Central memory CD4-positive, alpha-beta T cell (primary cell): ENCODE measurements around the gene GPR39.
"Not testable (repeated sequence)": the region's sequence is repeated elsewhere in the genome, so short reads cannot be mapped to it uniquely, and the experiment has no call there.

Experiments used
- DNase-seq: peaks from one replicate; pipeline ENCODE4 v3.0.0; 2022
- total RNA-seq, 3 experiments: gene quantifications; one replicate each; lab custom pipeline; 2026; lab: John Stamatoyannopoulos, UW

Gene GPR39
- 0 reads per million in 3 experiments for total RNA-seq

GRCh38 chr2:132416723-132417395 is at the start of gene GPR39:
TSS of gene GPR39 (plus strand) at chr2:132416805.
- DNase-seq = no peak

- no peak for DNase-seq
These were observed 48.4 kb upstream of the GPR39 start for GRCh38 chr2:132368191-132368590.

- DNase-seq = no peak
These were observed 44.3 kb upstream of the GPR39 start for GRCh38 chr2:132372276-132372675.

- DNase-seq = no peak
These were observed 43.0 kb upstream of the GPR39 start for GRCh38 chr2:132373391-132374135.

GRCh38 chr2:132374151-132374550 is 42.5 kb upstream of the GPR39 start:
- DNase-seq = no peak

- DNase-seq = no peak
These were observed 42.1 kb upstream of the GPR39 start for GRCh38 chr2:132374551-132374950.

- no peak for DNase-seq
These were observed 41.6 kb upstream of the GPR39 start for GRCh38 chr2:132374961-132375360.

GRCh38 chr2:132381376-132381775 is 35.2 kb upstream of the GPR39 start:
- no peak for DNase-seq

- DNase-seq = no peak
These were observed 32.6 kb upstream of the GPR39 start for GRCh38 chr2:132383956-132384355.

- DNase-seq = no peak
These were observed 32.0 kb upstream of the GPR39 start for GRCh38 chr2:132384491-132385151.

GRCh38 chr2:132387126-132387525 is 29.5 kb upstream of the GPR39 start:
- DNase-seq = no peak

- DNase-seq = no peak
These were observed 26.5 kb upstream of the GPR39 start for GRCh38 chr2:132390076-132390475.

- no peak for DNase-seq
These were observed 25.2 kb upstream of the GPR39 start for GRCh38 chr2:132391378-132391777.

- no peak for DNase-seq
These were observed 24.4 kb upstream of the GPR39 start for GRCh38 chr2:132392221-132392620.

- DNase-seq = no peak
These were observed 23.7 kb upstream of the GPR39 start for GRCh38 chr2:132392879-132393278.

GRCh38 chr2:132397042-132397441 is 19.6 kb upstream of the GPR39 start:
- DNase-seq = not testable (repeated sequence)

GRCh38 chr2:132400169-132400900 is 16.3 kb upstream of the GPR39 start:
- no peak for DNase-seq

GRCh38 chr2:132400901-132401240 is 15.7 kb upstream of the GPR39 start:
- DNase-seq = no peak

GRCh38 chr2:132401326-132401725 is 15.3 kb upstream of the GPR39 start:
- no peak for DNase-seq

- DNase-seq = no peak
These were observed 13.5 kb upstream of the GPR39 start for GRCh38 chr2:132403146-132403545.

GRCh38 chr2:132404056-132404455 is 12.5 kb upstream of the GPR39 start:
- no peak for DNase-seq

- no peak for DNase-seq
These were observed 8.8 kb upstream of the GPR39 start for GRCh38 chr2:132407784-132408183.

- no peak for DNase-seq
These were observed 4.6 kb upstream of the GPR39 start for GRCh38 chr2:132412021-132412420.
